ENCODE results near the gene GALNT1.

DNA sequence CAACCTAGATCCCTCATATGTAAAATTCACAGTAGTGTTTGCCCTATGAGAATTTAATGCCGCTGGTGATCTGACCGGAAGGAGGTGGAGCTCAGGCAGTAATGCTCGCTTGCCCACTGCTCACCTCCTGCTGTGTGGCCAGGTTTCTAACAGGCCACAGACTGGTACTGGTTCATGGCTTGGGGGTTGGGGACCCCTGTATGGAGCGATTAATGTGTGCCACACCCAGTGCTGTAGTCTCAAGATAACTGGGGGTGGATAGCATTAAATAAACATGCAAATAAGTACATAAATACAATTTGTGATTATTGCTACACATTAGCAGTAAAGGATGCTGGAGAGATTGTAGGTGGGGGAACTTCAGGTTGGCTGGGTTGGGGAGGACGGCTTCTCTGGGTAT, 3.2 kb downstream of the GALNT1 start:
- TF ChIP-seq, protein P1, sequence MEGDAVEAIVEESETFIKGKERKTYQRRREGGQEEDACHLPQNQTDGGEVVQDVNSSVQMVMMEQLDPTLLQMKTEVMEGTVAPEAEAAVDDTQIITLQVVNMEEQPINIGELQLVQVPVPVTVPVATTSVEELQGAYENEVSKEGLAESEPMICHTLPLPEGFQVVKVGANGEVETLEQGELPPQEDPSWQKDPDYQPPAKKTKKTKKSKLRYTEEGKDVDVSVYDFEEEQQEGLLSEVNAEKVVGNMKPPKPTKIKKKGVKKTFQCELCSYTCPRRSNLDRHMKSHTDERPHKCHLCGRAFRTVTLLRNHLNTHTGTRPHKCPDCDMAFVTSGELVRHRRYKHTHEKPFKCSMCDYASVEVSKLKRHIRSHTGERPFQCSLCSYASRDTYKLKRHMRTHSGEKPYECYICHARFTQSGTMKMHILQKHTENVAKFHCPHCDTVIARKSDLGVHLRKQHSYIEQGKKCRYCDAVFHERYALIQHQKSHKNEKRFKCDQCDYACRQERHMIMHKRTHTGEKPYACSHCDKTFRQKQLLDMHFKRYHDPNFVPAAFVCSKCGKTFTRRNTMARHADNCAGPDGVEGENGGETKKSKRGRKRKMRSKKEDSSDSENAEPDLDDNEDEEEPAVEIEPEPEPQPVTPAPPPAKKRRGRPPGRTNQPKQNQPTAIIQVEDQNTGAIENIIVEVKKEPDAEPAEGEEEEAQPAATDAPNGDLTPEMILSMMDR (IDR thresholded peaks at IDR 0.05) = no peak
- no peak for TF ChIP-seq POLR2A (IDR thresholded peaks at IDR 0.05)

All from esophagus squamous epithelium (tissue), 4 donors.